ACC112 (cell line): ENCODE results near the gene SNRNP27.
"Not testable (repeated sequence)": the region's sequence is repeated elsewhere in the genome, so short reads cannot be mapped to it uniquely, and the experiment has no call there.

Experiments
- H2AFZ ChIP-seq: fragments of 200-600 bp; sonication (generic); one replicate; pipeline ENCODE4 v1.6.0; 2017; ENCODE audit warnings: antibody characterized with exemption, low read length; ENCODE audit not compliant: unreplicated experiment
- H3K27ac ChIP-seq: fragments of 200-600 bp; sonication (generic); 2 replicates; pipeline ENCODE4 v1.5.1; 2014; ENCODE audit warnings: low read depth, mild to moderate bottlenecking, antibody characterized with exemption, low read length, moderate library complexity
- H3K27me3 ChIP-seq: fragments of 200-600 bp; sonication (generic); 2 replicates; pipeline ENCODE4 v1.6.1; 2014; ENCODE audit warnings: mild to moderate bottlenecking, antibody characterized with exemption, low read length, moderate library complexity, mixed read lengths; ENCODE audit not compliant: insufficient read depth
- H3K36me3 ChIP-seq: fragments of 200-600 bp; sonication (generic); 2 replicates; pipeline ENCODE4 v1.6.1; 2016; ENCODE audit warnings: mild to moderate bottlenecking, antibody characterized with exemption, low read length, moderate library complexity, mixed read lengths; ENCODE audit not compliant: insufficient read depth
- H3K4me1 ChIP-seq: fragments of 200-600 bp; sonication (generic); one replicate; pipeline ENCODE4 v1.6.1; 2016; ENCODE audit warnings: low read length, mixed read lengths; ENCODE audit not compliant: insufficient read depth, unreplicated experiment, control insufficient read depth
- H3K4me3 ChIP-seq: fragments of 200-600 bp; sonication (generic); 2 replicates; pipeline ENCODE4 v1.5.1; 2014; ENCODE audit warnings: mild to moderate bottlenecking, low read depth, low read length
- H3K79me2 ChIP-seq: fragments of 200-600 bp; sonication (generic); one replicate; pipeline ENCODE4 v1.6.0; 2016; ENCODE audit warnings: low read length; ENCODE audit not compliant: control insufficient read depth, unreplicated experiment, insufficient read depth

The SNRNP27 gene

GRCh38 chr2:69890881-69891280 is 2.9 kb upstream of the SNRNP27 start:
- Histone ChIP-seq H3K27ac (no peak overlapping the region), H3K36me3 (no peaks in the 10 kb centered on the region), H3K4me3 (no peak overlapping the region), H3K79me2 (peaks cover 18% of the 10 kb centered on the region), H2AFZ (no peak overlapping the region), H3K27me3 (no peaks in the 10 kb centered on the region), H3K4me1 (peaks cover 9% of the 10 kb centered on the region)

DNA sequence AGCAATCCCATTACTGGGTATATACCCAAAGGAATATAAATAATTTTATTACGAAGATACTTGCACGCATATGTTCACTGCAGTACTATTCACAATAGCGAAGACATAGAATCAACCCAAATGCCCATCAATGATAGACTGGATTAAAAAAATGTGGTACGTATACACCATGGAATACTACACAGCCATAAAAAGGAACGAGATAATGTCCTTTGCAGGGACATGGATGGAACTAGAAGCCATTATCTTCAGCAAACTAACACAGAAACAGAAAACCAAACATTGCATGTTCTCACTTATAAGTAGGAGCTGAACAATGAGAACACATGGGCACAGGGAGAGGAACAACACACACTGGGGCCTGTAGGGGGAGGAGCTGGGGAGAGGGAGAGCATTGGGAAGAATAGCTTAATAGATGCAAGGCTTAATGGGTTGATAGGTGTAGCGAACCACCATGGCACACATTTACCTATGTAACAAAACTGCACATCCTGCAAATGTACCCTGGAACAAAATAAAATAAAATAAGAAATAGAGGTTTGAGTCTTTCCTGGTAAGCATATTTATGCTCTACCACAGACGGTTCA is 825 bp upstream of the SNRNP27 start:
- H3K4me1 ChIP-seq = peaks cover 13% of the 10 kb centered on the region
- H3K36me3 ChIP-seq = peaks cover 12% of the 10 kb centered on the region
- H2AFZ ChIP-seq = peak overlapping the region; percentile 99
- peaks cover 27% of the 10 kb centered on the region for H3K79me2 ChIP-seq
- H3K4me3 ChIP-seq = peak overlapping the region; percentile 89
- H3K27ac ChIP-seq, H3K27me3 ChIP-seq: not testable (repeated sequence)

DNA sequence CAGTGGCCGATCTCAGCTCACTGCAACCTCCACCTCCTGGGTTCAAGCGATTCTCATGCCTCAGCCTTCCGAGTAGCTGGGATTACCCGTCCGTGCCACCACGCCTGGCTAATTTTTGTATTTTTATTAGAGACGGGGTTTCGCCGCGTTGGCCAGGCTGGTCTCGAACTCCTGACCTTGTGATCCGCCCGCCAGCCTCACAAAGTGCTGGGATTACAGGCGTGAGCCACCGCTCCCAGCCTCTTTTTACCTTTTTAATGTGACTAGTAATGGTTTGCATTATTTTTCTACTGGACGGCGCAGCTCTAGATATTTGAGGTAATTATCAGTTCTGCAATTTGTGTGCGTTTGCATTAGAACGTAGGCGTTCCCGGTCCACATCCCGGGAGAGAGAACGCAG is 981 bp downstream of the SNRNP27 start:
- Histone ChIP-seq H3K4me3 (peak overlapping the region; percentile 89), H3K4me1 (peaks cover 13% of the 10 kb centered on the region), H3K79me2 (peaks cover 34% of the 10 kb centered on the region), H3K36me3 (peaks cover 22% of the 10 kb centered on the region)
- H3K27ac ChIP-seq, H3K27me3 ChIP-seq, H2AFZ ChIP-seq: not testable (repeated sequence)

DNA sequence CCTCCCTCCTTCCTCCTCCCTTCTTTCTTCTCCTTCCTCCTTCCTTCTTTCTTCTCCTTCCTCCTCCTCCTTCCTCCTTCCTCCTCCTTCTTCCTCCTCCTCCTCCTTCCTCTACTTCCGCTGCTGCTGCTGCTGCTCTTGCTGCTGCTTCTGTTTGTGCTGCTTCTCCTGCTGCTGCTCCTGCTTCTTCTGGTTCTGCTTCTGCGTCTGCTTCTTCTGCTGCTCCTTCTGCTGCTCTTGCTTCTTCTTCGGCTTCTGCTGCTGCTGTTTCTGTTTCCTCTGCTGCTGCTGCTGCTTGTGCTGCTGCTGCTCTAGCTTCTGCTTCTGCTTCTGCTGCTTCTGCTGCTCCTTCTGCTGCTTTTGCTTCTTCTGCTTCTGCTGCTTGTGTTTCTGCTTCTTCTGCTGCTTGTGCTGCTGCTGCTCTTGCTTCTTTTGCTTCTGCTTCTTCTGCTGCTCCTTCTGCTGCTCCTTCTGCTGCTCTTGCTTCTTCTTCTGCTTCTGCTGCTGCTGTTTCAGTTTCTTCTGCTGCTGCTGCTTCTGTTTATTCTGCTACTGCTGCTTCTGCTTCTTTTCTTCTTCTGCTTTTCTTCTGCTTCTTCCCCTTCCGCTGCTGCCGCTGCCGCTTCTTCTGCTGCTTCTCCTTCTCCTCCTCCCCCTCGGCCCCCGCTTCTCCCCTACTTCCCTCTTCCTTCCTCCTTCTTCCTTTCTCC is 8.6 kb downstream of the SNRNP27 start:
- peaks cover 24% of the 10 kb centered on the region for H3K79me2 ChIP-seq
- H3K27ac ChIP-seq = no peak overlapping the region
- peaks cover 32% of the 10 kb centered on the region for H3K36me3 ChIP-seq
- no peak overlapping the region for H2AFZ ChIP-seq
- H3K4me3 ChIP-seq = no peak overlapping the region
- no peaks in the 10 kb centered on the region for H3K27me3 ChIP-seq
- H3K4me1 ChIP-seq = peaks cover 2% of the 10 kb centered on the region

GRCh38 chr2:69907216-69907615 is 13.5 kb downstream of the SNRNP27 start:
- Histone ChIP-seq H3K4me3 (no peak overlapping the region), H3K27ac (no peak overlapping the region), H2AFZ (no peak overlapping the region), H3K27me3 (no peaks in the 10 kb centered on the region), H3K4me1 (no peaks in the 10 kb centered on the region), H3K79me2 (no peaks in the 10 kb centered on the region), H3K36me3 (peaks cover 22% of the 10 kb centered on the region)

DNA sequence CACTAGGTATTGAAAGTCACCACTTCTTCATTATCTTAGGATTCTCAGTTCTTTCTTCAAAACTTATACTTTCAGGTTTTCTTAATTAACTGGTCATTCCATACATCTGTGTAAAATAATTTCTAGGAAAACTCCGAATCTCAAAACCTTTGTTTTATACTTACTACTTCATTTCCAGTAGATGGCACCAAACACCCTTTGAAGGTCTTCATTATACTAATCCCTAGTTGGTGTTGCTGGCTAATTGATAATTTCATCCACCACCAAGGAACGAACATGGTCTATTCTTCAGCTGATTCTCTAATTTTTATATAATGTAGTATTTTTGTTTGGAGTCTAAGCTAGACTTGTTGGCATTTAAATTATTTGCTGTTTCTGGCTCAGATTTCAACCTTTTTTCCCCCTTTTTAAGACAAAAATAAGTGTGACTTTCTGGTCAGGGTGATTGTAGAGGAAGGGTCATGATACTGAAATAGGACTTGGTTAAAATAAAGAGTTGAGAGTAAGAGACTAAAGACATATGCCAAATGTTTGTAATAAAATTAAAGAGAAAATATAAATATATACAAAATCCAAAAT is 18.3 kb downstream of the SNRNP27 start:
- no peaks in the 10 kb centered on the region for H3K27me3 ChIP-seq
- H3K27ac ChIP-seq = no peak overlapping the region

DNA sequence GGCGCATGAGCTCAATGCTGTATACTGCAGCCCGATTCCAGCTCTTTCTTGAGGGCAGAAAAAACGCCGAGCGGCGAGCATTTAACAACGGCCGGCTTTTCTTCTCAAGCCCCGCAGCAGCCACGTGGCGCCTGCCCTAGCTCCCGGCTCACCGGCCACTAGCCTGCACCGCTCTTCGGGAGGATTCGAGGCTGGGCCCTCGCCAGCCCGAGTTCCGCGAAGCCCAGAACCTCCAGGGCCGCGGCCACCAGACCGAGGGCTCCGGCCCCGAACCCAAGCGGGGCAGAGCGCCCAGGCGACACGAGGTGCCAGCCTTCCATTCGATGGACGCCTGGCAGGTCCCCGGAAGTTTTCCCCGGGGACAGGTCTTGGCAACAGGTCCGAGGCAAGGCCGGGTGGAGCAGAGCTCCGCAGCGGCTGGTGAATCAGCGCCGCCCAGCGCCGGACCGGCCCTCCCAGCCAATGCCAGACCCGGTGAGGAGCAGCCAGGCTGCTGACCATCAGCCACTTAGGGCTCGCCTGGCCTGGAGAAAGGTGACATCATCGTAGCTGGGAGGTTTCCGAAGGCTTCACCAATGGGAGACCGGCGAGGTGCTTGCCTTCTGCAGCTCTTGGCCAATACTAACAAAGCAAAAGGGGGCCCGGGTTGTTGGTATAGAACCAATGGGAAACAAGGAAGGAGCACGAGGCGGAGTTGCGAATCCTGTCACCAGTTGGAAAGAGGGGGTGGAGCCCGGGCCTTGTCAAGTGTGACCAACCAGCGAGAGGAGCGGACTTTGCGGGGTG is 20.6 kb downstream of the SNRNP27 start:
- peaks cover 22% of the 10 kb centered on the region for H3K4me1 ChIP-seq
- H3K36me3 ChIP-seq = no peaks in the 10 kb centered on the region
- no peaks in the 10 kb centered on the region for H3K27me3 ChIP-seq
- H2AFZ ChIP-seq = peak overlapping the region; percentile 40
- H3K79me2 ChIP-seq = no peaks in the 10 kb centered on the region
- H3K27ac ChIP-seq = peak overlapping the region; percentile 67
- peak overlapping the region; percentile 85 for H3K4me3 ChIP-seq

More for the DNA sequence above, 18.3 kb downstream of the SNRNP27 start:
- Histone ChIP-seq H2AFZ (no peak overlapping the region), H3K4me3 (no peak overlapping the region), H3K79me2 (no peaks in the 10 kb centered on the region), H3K4me1 (peaks cover 5% of the 10 kb centered on the region), H3K36me3 (peaks cover 4% of the 10 kb centered on the region; the same call in 1 of the 2 replicates)

DNA sequence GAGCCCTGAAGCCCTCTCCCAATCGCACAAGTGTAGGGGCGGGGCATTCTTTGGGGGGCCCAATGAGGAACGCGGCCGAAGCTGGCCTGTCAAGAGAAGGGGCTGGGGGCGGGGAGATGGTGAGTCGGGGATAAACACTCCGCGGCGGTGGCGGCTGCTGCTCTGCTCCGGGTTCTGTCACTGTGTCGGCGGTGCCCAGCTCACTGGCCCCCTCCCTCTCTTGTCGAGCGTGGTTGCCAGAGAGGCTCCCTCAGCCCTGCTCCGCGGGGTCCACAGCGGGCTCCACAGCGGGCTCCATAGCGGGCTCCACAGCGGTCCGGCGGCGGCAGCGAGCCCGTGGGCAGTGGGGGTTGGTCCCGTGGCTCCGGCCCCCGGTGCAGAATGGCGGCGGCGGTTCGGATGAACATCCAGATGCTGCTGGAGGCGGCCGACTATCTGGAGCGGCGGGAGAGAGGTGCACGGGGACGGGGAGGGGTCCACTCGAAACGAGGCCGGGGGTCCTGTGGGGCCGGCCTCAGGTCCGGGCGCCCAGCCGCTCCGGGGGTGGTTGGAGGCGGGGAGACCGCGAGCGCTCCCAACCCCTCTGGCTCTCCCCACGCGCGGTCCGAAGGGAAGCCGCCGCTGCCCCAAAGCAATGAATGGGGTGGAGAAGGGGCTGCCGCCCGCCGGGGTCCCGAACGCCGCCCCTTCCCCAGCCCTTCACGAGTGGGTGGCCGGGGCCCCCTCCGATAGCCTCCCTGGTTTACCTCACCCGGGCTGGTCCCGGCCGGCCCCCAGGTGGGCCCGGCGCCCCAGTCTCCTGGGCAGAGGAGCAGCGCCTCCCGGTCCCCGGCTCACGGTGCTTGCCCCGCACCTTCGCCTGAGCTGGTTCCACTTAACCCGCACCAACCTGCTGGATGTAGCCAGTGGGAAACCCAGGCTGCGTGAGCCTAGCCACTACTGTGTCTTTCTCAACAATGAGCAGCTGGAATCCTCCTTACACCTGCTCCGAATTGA is 21.5 kb downstream of the SNRNP27 start, which contains the start of gene MXD1:
TSS of gene MXD1 (plus strand) at position 160 of the 996 bp plus-strand sequence. CDS start at position 382, 222 bp downstream.
- H3K79me2 ChIP-seq = no peaks in the 10 kb centered on the region
- peak within 1 kb of the TSS; percentile 85 for H3K4me3 ChIP-seq
- H3K36me3 ChIP-seq = no peaks in the 10 kb centered on the region
- H3K4me1 ChIP-seq = peaks cover 22% of the 10 kb centered on the region
- peak within 1 kb of the TSS; percentile 54 for H2AFZ ChIP-seq
- H3K27ac ChIP-seq = peak within 1 kb of the TSS; percentile 67
- no peaks in the 10 kb centered on the region for H3K27me3 ChIP-seq

DNA sequence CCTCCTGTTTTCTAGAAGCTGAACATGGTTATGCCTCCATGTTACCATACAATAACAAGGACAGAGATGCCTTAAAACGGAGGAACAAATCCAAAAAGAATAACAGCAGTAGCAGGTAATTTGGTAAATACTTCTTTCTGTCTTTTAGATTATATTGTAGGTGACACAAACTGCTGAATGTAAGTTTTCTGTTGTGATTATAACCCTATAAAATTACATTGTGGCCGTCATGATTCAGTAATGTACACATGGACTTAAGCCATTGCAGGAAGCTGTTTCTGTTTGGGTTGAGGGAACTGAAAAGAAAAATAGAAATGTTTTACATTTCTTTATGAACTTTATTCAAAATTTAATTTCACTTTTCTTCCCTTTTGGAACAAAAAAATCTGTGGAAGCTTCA is 22.4 kb downstream of the SNRNP27 start:
- peak overlapping the region; percentile 81 for H3K4me3 ChIP-seq
- H3K79me2 ChIP-seq = no peaks in the 10 kb centered on the region
- H3K27ac ChIP-seq = no peak overlapping the region
- peak overlapping the region; percentile 54 for H2AFZ ChIP-seq
- H3K27me3 ChIP-seq = no peaks in the 10 kb centered on the region
- no peaks in the 10 kb centered on the region for H3K36me3 ChIP-seq
- H3K4me1 ChIP-seq = peaks cover 22% of the 10 kb centered on the region
